GM23248 (cell line): ENCODE data around the gene TMA7.

Experiments used
- EZH2 ChIP-seq: fragments of 200-600 bp; sonication (generic); IDR thresholded peaks from 2 replicates; pipeline ENCODE4 v1.6.1; 2018; ENCODE audit warnings: antibody characterized with exemption, mild to moderate bottlenecking; ENCODE audit not compliant: insufficient read depth, poor library complexity, severe bottlenecking
- EZH2phosphoT487 ChIP-seq: fragments of 200-600 bp; sonication (generic); IDR thresholded peaks from 2 replicates; pipeline ENCODE4 v1.6.1; 2018; ENCODE audit warnings: antibody characterized with exemption, moderate library complexity, mild to moderate bottlenecking, low read depth; ENCODE audit not compliant: insufficient read depth

DNA sequence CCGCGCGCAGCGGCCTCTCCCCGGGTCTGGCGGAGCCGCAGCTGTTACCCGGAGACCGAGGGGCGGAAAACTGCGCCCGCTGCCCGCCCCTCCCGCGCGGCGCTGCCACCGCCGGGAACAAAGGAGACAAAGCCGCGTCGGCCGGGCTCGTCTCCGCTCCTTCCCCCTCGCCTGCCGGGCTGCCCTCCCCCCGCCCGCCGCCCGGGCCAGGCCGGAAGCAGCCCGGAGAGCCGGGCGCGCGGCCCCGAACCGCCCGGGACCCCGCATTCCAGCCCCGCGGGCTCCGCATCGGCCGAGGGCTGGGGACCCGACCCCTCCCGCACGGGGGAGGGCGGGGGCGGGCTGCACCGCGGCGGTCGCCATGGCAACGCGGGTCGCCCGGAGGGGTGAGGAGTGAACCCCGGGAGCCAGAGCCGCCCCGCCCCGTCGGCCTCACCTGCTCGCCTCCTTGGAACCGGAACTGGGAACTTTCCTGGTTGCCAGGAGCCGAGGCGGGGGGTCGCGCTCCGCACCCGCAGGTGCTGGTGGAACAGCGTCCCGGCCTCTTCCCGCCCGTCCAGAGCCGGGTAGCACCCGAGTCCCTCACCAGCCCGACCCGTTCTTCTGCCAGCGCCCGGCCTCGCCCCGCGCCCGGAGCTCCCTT, 10.6 kb upstream of the TMA7 start:
- TF ChIP-seq EZH2 (no peak), EZH2phosphoT487 (no peak)
